NB4 (cell line): Measurements from ENCODE around the gene ZFYVE28.

Source experiments
- DNase-seq: peaks from one replicate; pipeline ENCODE4 v3.0.0; 2010; ENCODE audit warnings: low read depth
- H3K4me3 ChIP-seq: one replicate; pipeline ENCODE4 v1.5.1; 2011; ENCODE audit warnings: mild to moderate bottlenecking, low read depth, low read length, moderate library complexity
- MAX ChIP-seq: IDR thresholded peaks from 2 replicates; pipeline ENCODE4 v1.6.1; 2011; ENCODE audit warnings: low read depth, low read length
- MYC ChIP-seq: IDR thresholded peaks from 2 replicates; pipeline ENCODE4 v1.6.1; 2011; ENCODE audit warnings: low read depth, low read length
- POLR2A ChIP-seq: IDR thresholded peaks from 2 replicates; pipeline ENCODE4 v1.6.1; 2011; ENCODE audit warnings: mild to moderate bottlenecking; ENCODE audit not compliant: insufficient read length; ENCODE audit errors: extremely low read depth
- TF ChIP-seq, protein P1 (sequence below): IDR thresholded peaks from one replicate; pipeline ENCODE4 v1.5.1; 2012; ENCODE audit warnings: low read depth, low read length

ZFYVE28 gene

GRCh38 chr4:2426069-2426397 lies 7.6 kb upstream of the ZFYVE28 start:
- no peak overlapping the region for H3K4me3 ChIP-seq
- no peak for TF ChIP-seq MYC
- TF ChIP-seq, protein P1, sequence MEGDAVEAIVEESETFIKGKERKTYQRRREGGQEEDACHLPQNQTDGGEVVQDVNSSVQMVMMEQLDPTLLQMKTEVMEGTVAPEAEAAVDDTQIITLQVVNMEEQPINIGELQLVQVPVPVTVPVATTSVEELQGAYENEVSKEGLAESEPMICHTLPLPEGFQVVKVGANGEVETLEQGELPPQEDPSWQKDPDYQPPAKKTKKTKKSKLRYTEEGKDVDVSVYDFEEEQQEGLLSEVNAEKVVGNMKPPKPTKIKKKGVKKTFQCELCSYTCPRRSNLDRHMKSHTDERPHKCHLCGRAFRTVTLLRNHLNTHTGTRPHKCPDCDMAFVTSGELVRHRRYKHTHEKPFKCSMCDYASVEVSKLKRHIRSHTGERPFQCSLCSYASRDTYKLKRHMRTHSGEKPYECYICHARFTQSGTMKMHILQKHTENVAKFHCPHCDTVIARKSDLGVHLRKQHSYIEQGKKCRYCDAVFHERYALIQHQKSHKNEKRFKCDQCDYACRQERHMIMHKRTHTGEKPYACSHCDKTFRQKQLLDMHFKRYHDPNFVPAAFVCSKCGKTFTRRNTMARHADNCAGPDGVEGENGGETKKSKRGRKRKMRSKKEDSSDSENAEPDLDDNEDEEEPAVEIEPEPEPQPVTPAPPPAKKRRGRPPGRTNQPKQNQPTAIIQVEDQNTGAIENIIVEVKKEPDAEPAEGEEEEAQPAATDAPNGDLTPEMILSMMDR, result no peak
- TF ChIP-seq MAX, result no peak
- TF ChIP-seq POLR2A, result no peak
- no peak for DNase-seq

- H3K4me3 ChIP-seq, result no peak overlapping the region
- DNase-seq, result no peak
- TF ChIP-seq POLR2A, result no peak
- TF ChIP-seq, protein P1, result no peak
- no peak for TF ChIP-seq MYC
- no peak for TF ChIP-seq MAX
Measured at GRCh38 chr4:2425386-2426068, 7.1 kb upstream of the ZFYVE28 start.

DNA sequence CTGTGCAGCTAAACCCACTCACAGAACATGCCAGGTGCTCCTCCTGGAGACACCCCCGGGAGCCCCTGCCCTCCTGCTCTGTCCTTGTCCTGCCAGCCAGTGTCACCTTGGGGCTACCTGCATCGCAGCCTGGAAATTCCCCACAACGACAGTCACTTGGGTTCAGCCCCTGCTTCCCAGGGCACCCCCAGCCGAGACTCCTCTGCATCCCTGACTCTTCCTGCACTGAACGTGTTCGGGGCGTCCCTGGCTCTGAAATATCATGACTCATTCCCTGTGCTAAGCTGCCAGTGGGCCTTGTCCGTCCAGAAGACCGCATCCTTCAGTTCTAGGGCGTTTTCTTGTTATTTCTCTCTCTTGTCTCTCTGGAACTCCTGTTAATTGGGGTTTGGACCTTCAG lies 6.1 kb upstream of the ZFYVE28 start:
- TF ChIP-seq MAX (no peak), POLR2A (no peak), MYC (no peak)
- TF ChIP-seq, protein P1, result no peak
- no peak for DNase-seq
- no peak overlapping the region for H3K4me3 ChIP-seq

DNA sequence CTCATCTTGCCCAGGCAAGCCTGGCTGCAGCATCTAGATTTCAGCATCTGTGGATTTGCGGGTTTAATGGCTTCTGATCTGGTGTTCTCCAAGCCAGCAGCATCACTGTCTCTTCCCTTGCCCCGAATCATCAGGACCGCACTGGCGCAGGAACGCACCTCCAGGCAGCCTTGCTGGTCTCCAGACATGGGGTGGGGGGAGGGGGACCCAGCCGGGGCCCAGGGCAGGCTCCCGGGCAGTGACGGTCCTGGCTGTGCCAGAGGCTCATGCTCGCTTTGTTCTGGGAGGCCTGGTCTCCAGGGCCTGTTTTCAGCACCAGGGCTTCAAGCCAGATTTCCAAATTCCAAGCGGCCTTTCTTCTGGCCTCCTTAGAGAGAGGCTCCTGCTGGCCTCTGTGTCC lies 5.2 kb upstream of the ZFYVE28 start:
- DNase-seq, result no peak
- no peak overlapping the region for H3K4me3 ChIP-seq
- no peak for TF ChIP-seq POLR2A

- TF ChIP-seq POLR2A (no peak), MAX (no peak), MYC (no peak)
- TF ChIP-seq, protein P1, result no peak
- H3K4me3 ChIP-seq, result no peak overlapping the region
- no peak for DNase-seq
Measured at GRCh38 chr4:2423066-2423465, 4.6 kb upstream of the ZFYVE28 start.

GRCh38 chr4:2421928-2422327 lies 3.5 kb upstream of the ZFYVE28 start:
- no peak for DNase-seq
- no peak overlapping the region for H3K4me3 ChIP-seq
- TF ChIP-seq POLR2A (no peak), MYC (no peak), MAX (no peak)
- TF ChIP-seq, protein P1, result no peak

GRCh38 chr4:2419814-2420213 lies 1.4 kb upstream of the ZFYVE28 start:
- H3K4me3 ChIP-seq, result no peak overlapping the region
- DNase-seq, result no peak
- TF ChIP-seq, protein P1, result no peak
- no peak for TF ChIP-seq MYC
- no peak for TF ChIP-seq POLR2A
- TF ChIP-seq MAX, result no peak
